ENCODE measurements around the gene EXTL1. TPM values are rescaled to one million over a fixed set of nuclear protein-coding genes. Genes with fewer than 3 reads are reported as not detected.

EXTL1 gene
- total and polyA plus RNA-seq, 10 of the 15 experiments (the other 5 are each of a cell fraction or from before 2014, with no cell fraction given), result not detected

- ChIA-PET POLR2A (no interaction called here), CTCF (no interaction called here), RAD21 (ENCODE audit: unreplicated experiment) (no interaction called here), SMC1A (ENCODE audit: uncharacterized antibody, unreplicated experiment) (no interaction called here)
- no peak for TF ChIP-seq MLLT1 (IDR thresholded peaks at IDR 0.05)
- TF ChIP-seq SKIL (IDR thresholded peaks at IDR 0.05; ENCODE audit: low read depth, poor library complexity, severe bottlenecking), result no peak
- TF ChIP-seq DPF2 (IDR thresholded peaks at IDR 0.05), result no peak
- no peak for TF ChIP-seq ZNF384 (IDR thresholded peaks at IDR 0.05; ENCODE audit: borderline replicate concordance, low read depth, low read length)
- TF ChIP-seq EED (IDR thresholded peaks at IDR 0.05; ENCODE audit: low read depth), result no peak
- TF ChIP-seq CHD4 (IDR thresholded peaks at IDR 0.05), result no peak
- TF ChIP-seq POLR2AphosphoS5 (IDR thresholded peaks at IDR 0.05; ENCODE audit: low read length), result no peak
- no peak for TF ChIP-seq WRNIP1 (IDR thresholded peaks at IDR 0.05; ENCODE audit: borderline replicate concordance, low read depth, low read length)
- TF ChIP-seq IRF5 (IDR thresholded peaks at IDR 0.05; ENCODE audit: borderline replicate concordance), result no peak
- TF ChIP-seq RELA (IDR thresholded peaks at IDR 0.05; ENCODE audit: borderline replicate concordance, partially characterized antibody), result no peak
- FAIRE-seq (no peak), ATAC-seq (no peak), DNase-seq (ENCODE audit: low read depth, low spot score) (no peak)
- no peak overlapping the region for H2AFZ ChIP-seq (ENCODE audit: control insufficient read depth, low read depth, low read length)
- no TSS peak for BruUV-seq (replicated peaks)
- H3K9ac ChIP-seq (ENCODE audit: control insufficient read depth, insufficient read depth, low read length), result no peak overlapping the region
- H4K20me1 ChIP-seq (ENCODE audit: control insufficient read depth, insufficient read depth), result no peaks in the 10 kb centered on the region; the same call in 1 of the 2 replicates
- no peaks in the 10 kb centered on the region for H3K36me3 ChIP-seq (ENCODE audit: control insufficient read depth in 2 of 2, insufficient read depth in 2 of 2, low read length in 1 of 2)
- H3K79me2 ChIP-seq (ENCODE audit: control insufficient read depth, insufficient read depth, low read length), result no peaks in the 10 kb centered on the region
- 0% methylated on average over 1 of the region's 1 CpG for WGBS (ENCODE audit: insufficient coverage, insufficient replicate concordance, low lambda C conversion rate, missing lambda C conversion rate)
- in situ Hi-C loops (cut with MboI) (no loop called here), intact Hi-C loops (cut with micrococcal nuclease; ENCODE audit: unreplicated experiment) (no loop called here)
- H3K27ac ChIP-seq (ENCODE audit: control insufficient read depth, insufficient read depth), result no peak overlapping the region
- no peaks in the 10 kb centered on the region for H3K4me1 ChIP-seq (ENCODE audit: control insufficient read depth, insufficient read depth, low read length)
- H3K4me3 ChIP-seq, result no peak overlapping the region
- no peak overlapping the region for H3K4me2 ChIP-seq (ENCODE audit: control insufficient read depth, insufficient read depth)
- no peaks in the 10 kb centered on the region for H3K9me3 ChIP-seq (replicated peaks; ENCODE audit: control insufficient read depth, insufficient read depth, low read length)
- H3K27me3 ChIP-seq (replicated peaks in 1 of 2; ENCODE audit: control insufficient read depth in 2 of 2, insufficient read depth in 2 of 2, low read length in 1 of 2), result peaks cover 0 to 7% of the 10 kb centered on the region in 2 experiments; a peak in 2 of 4 replicates
These were observed 48.3 kb downstream of the EXTL1 start for GRCh38 chr1:26069941-26070295.

Measured in GM12878 (cell line).